Small intestine (tissue), 7 donors: ENCODE data around the gene SLC7A14. TPM values are rescaled to one million over a fixed set of nuclear protein-coding genes. Genes with fewer than 3 reads are reported as not detected.

Experiments used
- DNase-seq, 2 donors: peaks; one replicate each; pipeline versions ENCODE4 v3.0.0 to v3.0.0-alpha.2; 2013
- FAIRE-seq: peaks from 2 replicates; lab custom pipeline; 2012; peaks lifted over from hg19 to GRCh38; lab: Jason Lieb, UNC
- H3K27ac ChIP-seq, 3 donors: one replicate each; pipeline ENCODE4 v1.5.1; 2013; ENCODE audit warnings: low read length in 2 of 3, mild to moderate bottlenecking in 2 of 3, control low read depth in 1 of 3, inconsistent platforms in 1 of 3, low read depth in 1 of 3, moderate library complexity in 1 of 3
- H3K27me3 ChIP-seq, 3 donors: one replicate each; pipeline ENCODE4 v1.6.1; 2013; ENCODE audit warnings: low read length in 3 of 3, inconsistent platforms in 1 of 3; ENCODE audit not compliant: control insufficient read depth in 3 of 3, insufficient read depth in 3 of 3
- H3K36me3 ChIP-seq, 3 donors: one replicate each; pipeline ENCODE4 v1.6.1; 2013; ENCODE audit warnings: low read length in 3 of 3, inconsistent platforms in 1 of 3, low read depth in 1 of 3, mild to moderate bottlenecking in 1 of 3, moderate library complexity in 1 of 3; ENCODE audit not compliant: control insufficient read depth in 3 of 3, insufficient read depth in 2 of 3
- H3K4me1 ChIP-seq, 3 donors: one replicate each; pipeline ENCODE4 v1.6.1; 2013; ENCODE audit warnings: low read length in 2 of 3, inconsistent platforms in 1 of 3, low read depth in 1 of 3, mild to moderate bottlenecking in 1 of 3, moderate library complexity in 1 of 3; ENCODE audit not compliant: control insufficient read depth in 3 of 3, insufficient read depth in 2 of 3
- H3K4me3 ChIP-seq, 3 donors: one replicate each; pipeline ENCODE4 v1.5.1; 2013; ENCODE audit warnings: low read length in 3 of 3, control low read depth in 1 of 3, inconsistent platforms in 1 of 3, low read depth in 1 of 3, mild to moderate bottlenecking in 1 of 3, moderate library complexity in 1 of 3
- H3K9me3 ChIP-seq, 2 donors: one replicate each; pipeline ENCODE4 v1.6.1; 2013; ENCODE audit warnings: low read depth in 1 of 2, low read length in 1 of 2; ENCODE audit not compliant: control insufficient read depth in 2 of 2, insufficient read depth in 1 of 2
- WGBS, 3 donors: extraction: QIAGEN DNeasy Blood & Tissue Kit; methylation state at CpG; one replicate each; pipeline ENCODE4 v1.1.7; 2013; 5-methylcytosine and 5-hydroxymethylcytosine counted together
- polyA plus RNA-seq, 4 donors: library from polyadenylated mRNA; stranded (reverse) in 3 of 4; unstranded in 1 of 4; fragments of 200-250 nt in 3 of 4; fragments of 120-200 nt in 1 of 4; gene quantifications; one replicate each; pipeline versions ENCODE4 v1.2.1 to v1.2.3, GENCODE V29; 2013
- donor health status: healthy with polysubstance abuse.
- donor health status: control.
- donor health status: control.
- donor health status: Bipolar disorder and iron deficiency.
- donor health status: healthy.

The SLC7A14 gene
- polyA plus RNA-seq, 4 donors = 1.0 to 1.6 TPM; not detected in 2

DNA sequence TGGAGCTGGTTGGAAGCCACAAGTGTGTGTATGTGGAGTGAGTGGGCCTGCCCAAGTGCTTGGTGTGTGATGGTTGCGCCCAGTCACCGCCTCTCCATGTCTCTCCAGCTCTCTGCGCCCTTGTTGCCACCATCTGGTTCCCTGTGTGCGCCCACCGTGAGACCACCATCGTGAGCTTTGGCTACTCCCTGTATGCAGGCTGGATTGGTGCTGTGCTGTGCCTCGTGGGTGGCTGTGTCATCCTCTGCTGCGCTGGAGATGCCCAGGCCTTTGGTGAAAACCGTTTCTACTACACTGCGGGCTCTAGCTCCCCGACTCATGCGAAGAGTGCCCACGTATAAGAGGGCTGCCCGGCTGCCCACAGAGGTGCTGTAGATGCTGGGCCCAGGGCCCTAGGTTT lies 153.5 kb downstream of the SLC7A14 start:
- H3K9me3 ChIP-seq = no peaks in the 10 kb centered on the region
- DNase-seq (no peak), FAIRE-seq (no peak)
- no peaks in the 10 kb centered on the region for H3K27me3 ChIP-seq
- H3K27ac ChIP-seq = no peak overlapping the region
- H3K4me3 ChIP-seq = no peak overlapping the region
- H3K36me3 ChIP-seq = no peaks in the 10 kb centered on the region
- WGBS, 3 donors = 95 to 98% (median 96%) methylated on average over 14 of the region's 14 CpGs
- no peaks in the 10 kb centered on the region for H3K4me1 ChIP-seq

DNA sequence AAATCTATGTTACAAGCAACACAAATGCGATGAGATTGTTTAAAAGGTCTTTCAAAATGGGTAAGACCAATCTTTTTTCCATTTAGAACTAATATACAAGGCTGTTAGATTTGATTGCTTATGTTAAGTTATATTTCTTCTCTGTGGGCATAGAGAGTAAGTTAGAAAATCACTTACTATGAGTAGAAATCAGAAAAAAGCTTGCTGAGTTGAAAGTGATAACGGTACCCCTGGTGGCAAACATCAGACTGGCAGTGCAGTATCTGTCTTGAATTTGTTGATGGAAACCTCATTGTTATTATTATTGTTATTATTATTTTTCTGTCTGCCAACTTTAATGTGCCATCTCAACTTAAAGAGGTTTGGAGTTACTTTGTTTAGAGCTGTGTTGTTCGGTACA lies 154.8 kb downstream of the SLC7A14 start:
- 94 to 98% (median 94%) methylated on average over 3 of the region's 3 CpGs for WGBS, 3 donors
- FAIRE-seq = no peak
- H3K4me3 ChIP-seq = no peak overlapping the region

DNA sequence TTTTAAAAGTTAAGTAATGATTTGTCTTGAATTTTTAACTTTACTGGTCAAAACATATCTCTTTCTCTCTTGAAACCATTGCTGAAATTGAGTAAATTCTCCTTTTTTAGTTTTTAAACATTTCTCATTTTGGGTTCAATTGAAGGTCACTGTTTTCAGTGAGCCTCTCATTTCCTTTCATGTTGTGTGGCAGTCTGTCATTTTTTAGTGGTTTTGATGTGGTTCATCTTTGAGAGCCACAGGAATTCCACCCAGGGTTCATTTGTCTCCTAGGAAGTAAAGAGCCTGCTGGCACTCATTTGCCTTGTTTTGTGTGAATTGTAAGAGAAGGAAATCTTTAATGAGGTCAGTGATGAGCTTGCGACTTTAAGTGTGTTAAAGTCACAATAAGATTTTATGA lies 156.8 kb downstream of the SLC7A14 start:
- no peak overlapping the region for H3K4me3 ChIP-seq
- FAIRE-seq = no peak
- H3K36me3 ChIP-seq = no peaks in the 10 kb centered on the region
- no peaks in the 10 kb centered on the region for H3K4me1 ChIP-seq
- 68 to 87% (median 80%) methylated on average over 1 of the region's 1 CpG for WGBS, 3 donors
- DNase-seq = no peak
- H3K27ac ChIP-seq = no peak overlapping the region
- no peaks in the 10 kb centered on the region for H3K9me3 ChIP-seq
- no peaks in the 10 kb centered on the region for H3K27me3 ChIP-seq

More for the DNA sequence above, 154.8 kb downstream of the SLC7A14 start:
- Histone ChIP-seq H3K4me1 (no peaks in the 10 kb centered on the region), H3K36me3 (no peaks in the 10 kb centered on the region), H3K27ac (no peak overlapping the region), H3K9me3 (no peaks in the 10 kb centered on the region), H3K27me3 (no peaks in the 10 kb centered on the region)
- no peak for DNase-seq

GRCh38 chr3:170428095-170428494 lies 157.8 kb downstream of the SLC7A14 start:
- Histone ChIP-seq H3K27me3 (no peaks in the 10 kb centered on the region), H3K9me3 (no peaks in the 10 kb centered on the region), H3K4me3 (no peak overlapping the region), H3K36me3 (no peaks in the 10 kb centered on the region), H3K4me1 (no peaks in the 10 kb centered on the region), H3K27ac (no peak overlapping the region)
- 55 to 79% (median 58%) methylated on average over 2 of the region's 2 CpGs for WGBS, 3 donors
- DNase-seq = no peak
- FAIRE-seq = no peak

DNA sequence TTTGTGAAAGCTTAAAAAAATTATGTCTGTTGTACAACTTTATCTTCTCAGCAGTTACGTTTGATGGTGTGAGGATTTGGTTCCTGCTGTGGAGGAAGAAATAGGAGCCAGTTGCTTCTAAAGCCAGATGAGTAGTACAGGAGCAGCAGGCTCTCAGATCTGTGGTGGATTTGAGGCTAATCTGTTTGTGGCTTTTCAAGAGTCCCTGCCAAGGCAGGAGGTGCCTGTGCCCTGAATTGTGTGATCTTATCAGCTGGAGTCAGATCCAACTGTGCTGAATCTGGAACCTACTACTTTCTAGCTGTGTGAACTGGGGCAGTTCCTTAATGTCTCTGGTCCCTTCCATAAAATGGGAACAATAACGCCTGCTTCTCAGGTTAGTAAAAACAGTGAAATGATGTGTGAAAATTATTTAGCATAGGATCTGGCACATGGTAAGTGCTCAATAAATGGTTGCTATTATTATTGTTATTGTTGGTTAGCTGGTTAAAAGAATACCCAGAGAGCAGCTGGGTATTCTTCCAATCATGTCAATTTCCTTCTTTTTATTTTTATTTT lies 159.6 kb downstream of the SLC7A14 start:
- Histone ChIP-seq H3K9me3 (no peaks in the 10 kb centered on the region), H3K4me3 (no peak overlapping the region), H3K27me3 (peaks cover 0 to 2% (median 0%) of the 10 kb centered on the region in 3 donors), H3K4me1 (no peaks in the 10 kb centered on the region), H3K27ac (no peak overlapping the region), H3K36me3 (no peaks in the 10 kb centered on the region)
- 74 to 76% (median 74%) methylated on average over 2 of the region's 2 CpGs for WGBS, 3 donors
- no peak for FAIRE-seq
- DNase-seq = no peak

DNA sequence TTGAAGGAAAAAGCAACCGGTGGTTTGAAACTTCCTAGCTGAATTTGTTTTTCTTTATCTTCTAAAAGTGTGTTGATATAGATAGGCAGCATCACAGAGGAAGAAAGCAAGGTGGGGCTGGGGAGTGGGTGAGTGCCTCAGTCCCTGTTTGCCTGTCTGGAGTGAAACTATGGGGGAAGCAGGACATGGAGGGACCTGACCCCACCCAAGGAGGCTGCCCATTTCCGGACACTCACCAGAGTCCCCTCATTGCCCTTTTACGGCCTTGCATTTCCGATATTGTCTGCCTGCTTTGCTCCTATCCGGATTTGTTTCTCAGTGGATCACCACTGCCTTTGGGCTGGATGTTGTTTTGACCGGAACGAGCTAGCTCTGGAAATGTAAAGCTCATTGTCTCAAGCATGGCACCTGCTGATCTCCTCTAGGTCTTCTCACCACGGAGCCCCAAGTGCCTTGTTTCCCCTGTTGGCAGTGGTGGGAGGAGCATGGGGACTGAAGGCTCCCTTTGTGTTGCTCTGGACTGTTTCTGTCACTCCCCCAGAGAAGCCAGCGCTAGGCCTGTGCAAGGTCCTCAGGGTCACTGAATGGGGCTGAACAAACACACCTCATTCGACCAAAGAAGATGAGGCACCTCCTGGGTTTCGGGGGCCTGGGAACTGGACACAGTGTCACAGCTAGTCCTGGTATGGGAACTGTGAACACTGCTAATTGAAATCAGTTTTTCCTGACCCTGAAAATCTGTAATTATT lies 160.2 kb downstream of the SLC7A14 start:
- FAIRE-seq = no peak
- no peaks in the 10 kb centered on the region for H3K9me3 ChIP-seq
- no peak for DNase-seq

DNA sequence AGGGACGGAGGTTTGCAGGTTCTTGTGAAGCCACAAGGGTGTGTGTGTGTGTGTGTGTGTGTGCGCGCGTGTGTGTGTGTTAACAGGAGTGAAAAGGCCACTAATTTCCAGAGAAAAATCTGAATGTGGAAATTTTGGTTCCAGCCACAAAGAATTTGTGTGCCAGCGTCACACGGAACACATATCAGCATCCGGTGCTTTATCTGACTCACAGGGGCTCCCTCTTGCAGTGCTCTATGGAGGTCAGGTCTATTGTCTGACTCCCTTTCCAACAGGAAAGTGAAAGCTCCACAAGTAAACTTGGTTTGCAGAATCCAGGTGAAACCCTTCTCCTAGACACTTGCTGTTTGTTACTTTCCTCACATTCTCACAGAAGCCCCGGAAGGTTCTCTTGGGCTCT lies 161.0 kb downstream of the SLC7A14 start:
- 79 to 85% (median 80%) methylated on average over 8 of the region's 8 CpGs for WGBS, 3 donors
- Histone ChIP-seq H3K4me3 (no peak overlapping the region), H3K27ac (no peak overlapping the region), H3K27me3 (peaks cover 0 to 11% (median under 1%) of the 10 kb centered on the region in 3 donors), H3K4me1 (no peaks in the 10 kb centered on the region), H3K36me3 (no peaks in the 10 kb centered on the region), H3K9me3 (no peaks in the 10 kb centered on the region)
- DNase-seq (no peak), FAIRE-seq (no peak)

More for the DNA sequence above, 160.2 kb downstream of the SLC7A14 start:
- Histone ChIP-seq H3K36me3 (no peaks in the 10 kb centered on the region), H3K4me1 (no peaks in the 10 kb centered on the region), H3K4me3 (no peak overlapping the region), H3K27ac (no peak overlapping the region), H3K27me3 (peaks cover 0 to 3% (median 0%) of the 10 kb centered on the region in 3 donors)
- WGBS, 3 donors = 60 to 75% (median 71%) methylated on average over 11 of the region's 11 CpGs

- Histone ChIP-seq H3K9me3 (no peaks in the 10 kb centered on the region), H3K36me3 (no peaks in the 10 kb centered on the region), H3K27me3 (peaks cover 7 to 27% (median 9%) of the 10 kb centered on the region in 3 donors), H3K4me3 (no peak overlapping the region), H3K27ac (no peak overlapping the region), H3K4me1 (peaks cover 0 to 9% (median 7%) of the 10 kb centered on the region in 3 donors)
- FAIRE-seq = no peak
- DNase-seq = no peak
- WGBS, 3 donors = 71 to 85% (median 82%) methylated on average over 8 of the region's 8 CpGs
Observed at GRCh38 chr3:170423001-170423615, 162.8 kb downstream of the SLC7A14 start.
